Spinal cord (tissue), 10 donors: ENCODE data around the gene POMP. TPM values are rescaled to one million over a fixed set of nuclear protein-coding genes. Genes with fewer than 3 reads are reported as not detected.
A peak's percentile ranks its signal among the peaks of the same experiment; 100 is the strongest.
"Not testable (repeated sequence)": the region's sequence is repeated elsewhere in the genome, so short reads cannot be mapped to it uniquely, and the experiment has no call there.

ENCODE experiments used
- DNase-seq, 6 donors: peaks; one replicate each; pipeline versions ENCODE4 v3.0.0 to v3.0.0-alpha.2; 2013 to 2015; ENCODE audit warnings: low spot score in 6 of 6, low read depth in 4 of 6
- H3K27ac ChIP-seq: one replicate; pipeline ENCODE4 v1.5.1; 2013; ENCODE audit warnings: low read depth, low read length, control low read depth
- H3K27me3 ChIP-seq: one replicate; pipeline ENCODE4 v1.6.1; 2013; ENCODE audit warnings: low read length; ENCODE audit not compliant: control insufficient read depth, insufficient read depth
- H3K36me3 ChIP-seq: one replicate; pipeline ENCODE4 v1.6.1; 2013; ENCODE audit warnings: low read length; ENCODE audit not compliant: control insufficient read depth, insufficient read depth
- H3K4me1 ChIP-seq: one replicate; pipeline ENCODE4 v1.6.1; 2013; ENCODE audit warnings: low read length; ENCODE audit not compliant: control insufficient read depth, insufficient read depth
- H3K4me3 ChIP-seq: one replicate; pipeline ENCODE4 v1.5.1; 2013; ENCODE audit warnings: low read depth, low read length, control low read depth
- H3K9me3 ChIP-seq: one replicate; pipeline ENCODE4 v1.6.1; 2013; ENCODE audit warnings: low read length; ENCODE audit not compliant: control insufficient read depth, insufficient read depth
- WGBS: methylation state at CpG from one replicate; pipeline ENCODE4 v1.1.5; 2013; ENCODE audit warnings: missing lambda C conversion rate; ENCODE audit not compliant: insufficient coverage; 5-methylcytosine and 5-hydroxymethylcytosine counted together
- polyA plus RNA-seq, 2 donors: library from polyadenylated mRNA; unstranded; fragments of 120-200 nt; gene quantifications; one replicate each; pipeline ENCODE4 v1.2.1, GENCODE V29; 2013; ENCODE audit not compliant: insufficient read length in 2 of 2
- total RNA-seq, 2 donors: library from RNA; depleted of rRNA in 1 of 2; stranded (reverse); fragments of 120-200 nt in 1 of 2; fragments of >200 nt in 1 of 2; gene quantifications; one replicate each; pipeline versions ENCODE4 v1.2.3 to v1.2.4, GENCODE V29; 2013 to 2014
- donor health status: healthy.

POMP gene
- total and polyA plus RNA-seq, 4 donors, result 67.5 to 104 (median 84.5) TPM

DNA sequence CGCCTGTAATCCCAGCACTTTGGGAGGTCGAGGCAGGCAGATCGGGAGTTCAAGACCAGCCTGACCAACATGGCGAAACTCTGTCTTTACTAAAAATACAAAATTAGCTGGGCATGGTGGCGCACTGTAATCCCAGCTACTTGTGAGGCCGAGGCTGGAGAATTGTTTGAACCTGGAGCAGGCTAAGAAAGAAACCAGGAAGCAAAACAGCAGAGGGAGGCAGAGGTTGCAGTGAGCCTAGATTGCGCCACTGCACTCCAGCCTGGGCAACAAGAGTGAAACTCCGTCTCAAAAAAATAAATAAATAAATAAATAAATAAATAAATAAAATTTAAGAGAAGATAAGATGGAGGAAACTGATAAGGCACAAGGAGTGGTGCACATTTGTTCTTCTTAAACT is 24.2 kb downstream of the POMP start:
- not testable (repeated sequence) for H3K36me3 ChIP-seq, H3K4me3 ChIP-seq, H3K4me1 ChIP-seq, H3K27me3 ChIP-seq, H3K27ac ChIP-seq, H3K9me3 ChIP-seq, DNase-seq
- WGBS, result 97% methylated on average over 4 of the region's 8 CpGs

DNA sequence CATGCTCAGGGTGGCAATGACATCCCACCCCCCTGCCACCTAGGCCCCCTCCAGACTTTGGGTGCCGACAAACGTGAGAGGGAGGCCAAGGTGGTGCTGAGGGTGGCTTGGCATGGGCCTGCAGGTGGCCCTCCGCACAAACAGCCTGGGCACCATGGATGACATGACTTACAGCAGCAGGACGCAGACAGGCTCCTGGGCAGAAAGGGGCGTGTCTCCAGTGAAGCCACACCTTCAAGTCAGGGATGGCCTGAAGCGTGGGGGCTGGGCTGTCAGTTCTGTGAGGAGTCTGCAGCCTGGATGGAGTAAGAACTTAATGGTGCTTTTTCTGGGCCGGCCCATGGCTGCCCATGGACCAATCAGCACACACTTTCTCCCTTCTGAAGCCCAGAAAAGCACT is 25.3 kb downstream of the POMP start:
- DNase-seq, result no peak
- Histone ChIP-seq H3K36me3 (peaks cover 2% of the 10 kb centered on the region), H3K4me3 (no peak overlapping the region), H3K27me3 (no peaks in the 10 kb centered on the region), H3K9me3 (no peaks in the 10 kb centered on the region), H3K4me1 (no peaks in the 10 kb centered on the region), H3K27ac (no peak overlapping the region)
- WGBS, result 26% methylated on average over 6 of the region's 7 CpGs

DNA sequence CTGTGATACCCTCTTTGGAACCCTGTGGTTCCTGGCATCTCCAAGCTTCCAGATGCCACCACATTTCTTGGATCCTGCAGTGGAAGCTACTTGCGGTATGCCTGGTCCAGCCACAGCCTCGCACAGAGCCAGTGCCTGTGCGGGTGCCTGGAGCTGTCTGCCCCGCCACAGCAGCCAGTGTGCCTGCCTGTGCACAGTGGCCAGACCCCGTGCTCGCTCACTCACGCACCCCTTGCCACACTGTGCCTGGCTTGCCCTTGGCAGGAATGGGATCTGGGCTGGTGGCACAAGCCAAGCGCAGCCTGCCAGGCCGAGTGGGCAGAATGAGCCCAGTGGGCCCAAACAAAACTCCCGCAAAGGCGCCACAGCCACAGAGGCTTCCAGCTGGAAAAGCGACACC is 26.2 kb downstream of the POMP start:
- H3K36me3 ChIP-seq, result no peaks in the 10 kb centered on the region
- no peaks in the 10 kb centered on the region for H3K4me1 ChIP-seq
- H3K27me3 ChIP-seq, result no peaks in the 10 kb centered on the region
- DNase-seq, result no peak
- WGBS, result 84% methylated on average over 12 of the region's 12 CpGs
- no peak overlapping the region for H3K27ac ChIP-seq
- no peaks in the 10 kb centered on the region for H3K9me3 ChIP-seq
- H3K4me3 ChIP-seq, result no peak overlapping the region

DNA sequence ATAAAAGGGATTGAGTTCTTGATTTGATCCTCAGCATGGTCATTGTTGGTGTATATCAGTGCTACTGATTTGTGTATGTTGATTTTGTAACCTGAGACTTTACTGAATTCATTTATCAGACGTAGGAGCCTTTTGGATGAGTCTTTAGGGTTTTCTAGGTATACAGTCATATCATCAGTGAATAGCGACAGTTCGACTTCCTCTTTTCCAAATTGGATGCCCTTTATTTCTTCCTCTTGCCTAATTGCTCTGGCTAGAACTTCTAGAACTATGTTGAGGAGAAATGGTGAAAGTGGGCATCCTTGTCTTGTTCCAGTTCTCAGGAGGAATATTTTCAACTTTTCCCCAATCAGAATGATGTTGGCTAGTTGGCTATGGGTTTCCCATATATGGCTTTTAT is 27.0 kb downstream of the POMP start:
- WGBS, result no CpG with 5 or more reads among the region's 3 CpGs
- H3K27me3 ChIP-seq, result no peaks in the 10 kb centered on the region
- H3K27ac ChIP-seq, result no peak overlapping the region
- H3K9me3 ChIP-seq, result no peaks in the 10 kb centered on the region
- H3K36me3 ChIP-seq, result no peaks in the 10 kb centered on the region
- H3K4me3 ChIP-seq, result no peak overlapping the region
- DNase-seq, result no peak
- H3K4me1 ChIP-seq, result no peaks in the 10 kb centered on the region

DNA sequence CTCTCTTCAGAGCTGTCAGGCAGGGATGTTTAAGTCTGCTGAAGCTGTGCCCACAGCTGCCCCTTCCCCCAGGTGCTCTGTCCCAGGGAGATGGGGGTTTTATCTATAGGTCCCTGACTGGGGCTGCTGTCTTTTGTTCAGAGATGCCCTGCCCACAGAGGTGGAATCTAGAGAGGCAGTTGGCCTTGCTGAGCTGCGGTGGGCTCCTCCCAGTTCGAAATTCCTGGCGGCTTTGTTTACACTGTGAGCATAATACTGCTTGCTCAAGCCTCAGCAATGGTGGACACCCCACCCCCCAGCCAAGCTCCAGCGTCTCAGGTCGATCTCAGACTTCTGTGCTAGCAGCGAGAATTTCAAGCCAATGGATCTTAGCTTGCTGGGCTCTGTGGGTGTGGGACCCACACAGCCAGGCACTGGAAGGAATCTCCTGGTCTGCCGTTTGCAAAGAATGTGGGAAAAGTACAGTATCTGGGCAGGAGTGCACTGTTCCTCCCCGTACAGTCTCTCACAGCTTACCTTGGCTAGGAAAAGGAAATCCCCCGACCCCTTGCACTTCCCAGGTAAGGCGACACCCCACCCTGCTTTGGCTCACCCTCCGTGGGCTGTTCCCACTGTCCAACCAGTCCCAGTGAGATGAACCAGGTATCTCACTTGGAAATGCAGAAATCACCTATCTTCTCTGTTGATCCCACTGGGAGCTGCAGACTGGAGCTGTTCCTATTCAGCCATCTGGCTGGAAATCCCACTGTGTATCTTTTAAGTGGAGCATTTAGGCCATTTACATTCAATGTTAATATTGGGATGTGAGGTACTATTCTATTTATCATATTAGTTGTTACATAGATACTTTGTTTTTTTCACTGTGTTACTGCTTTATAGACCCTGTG is 34.9 kb downstream of the POMP start:
- not testable (repeated sequence) for H3K4me1 ChIP-seq, H3K27me3 ChIP-seq, H3K36me3 ChIP-seq, H3K9me3 ChIP-seq, H3K27ac ChIP-seq, H3K4me3 ChIP-seq, DNase-seq
- 75% methylated on average over 9 of the region's 11 CpGs for WGBS

DNA sequence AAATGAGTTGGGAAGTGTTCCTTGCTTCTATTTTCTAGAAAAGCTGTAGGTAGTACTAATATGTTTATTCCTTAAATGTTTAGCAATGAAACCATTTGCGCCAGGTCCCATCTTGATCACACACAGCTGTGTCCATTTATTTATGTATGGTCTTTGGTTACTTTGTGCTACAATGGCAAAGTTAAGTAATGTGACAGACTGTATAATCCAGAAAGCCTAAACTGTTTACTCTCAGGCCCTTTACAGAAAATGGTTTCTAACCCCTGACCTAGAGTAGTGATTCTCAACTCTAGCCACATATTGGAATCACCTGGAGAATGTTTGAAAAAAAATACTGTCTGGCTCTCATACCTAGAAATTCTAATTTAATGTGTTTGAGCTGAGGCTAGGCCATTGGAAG is 38.5 kb downstream of the POMP start:
- H3K36me3 ChIP-seq, result no peaks in the 10 kb centered on the region
- no peaks in the 10 kb centered on the region for H3K4me1 ChIP-seq
- no peak overlapping the region for H3K27ac ChIP-seq
- H3K4me3 ChIP-seq, result no peak overlapping the region
- no peak for DNase-seq
- WGBS, result no CpG with 5 or more reads among the region's 1 CpG
- no peaks in the 10 kb centered on the region for H3K27me3 ChIP-seq
- no peaks in the 10 kb centered on the region for H3K9me3 ChIP-seq

DNA sequence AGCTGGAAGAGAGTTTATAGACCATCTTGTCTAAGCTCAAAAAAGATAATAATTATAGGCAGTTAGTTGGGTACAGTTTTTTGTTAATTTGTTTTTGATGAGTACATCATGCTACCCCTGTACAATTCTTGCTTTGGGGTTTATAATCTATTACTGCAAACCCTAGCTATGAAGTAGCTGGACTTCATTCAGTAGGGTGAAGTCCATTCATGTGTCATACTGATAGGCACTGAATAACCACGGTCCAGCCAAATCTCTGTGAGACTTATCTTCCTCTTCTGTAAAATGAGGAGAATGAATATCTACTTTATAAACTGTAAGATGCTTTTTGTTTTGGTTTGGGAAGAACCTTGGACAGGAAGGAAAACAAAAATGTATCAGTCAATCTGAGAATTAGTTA is 40.3 kb downstream of the POMP start:
- no CpG with 5 or more reads among the region's 1 CpG for WGBS

DNA sequence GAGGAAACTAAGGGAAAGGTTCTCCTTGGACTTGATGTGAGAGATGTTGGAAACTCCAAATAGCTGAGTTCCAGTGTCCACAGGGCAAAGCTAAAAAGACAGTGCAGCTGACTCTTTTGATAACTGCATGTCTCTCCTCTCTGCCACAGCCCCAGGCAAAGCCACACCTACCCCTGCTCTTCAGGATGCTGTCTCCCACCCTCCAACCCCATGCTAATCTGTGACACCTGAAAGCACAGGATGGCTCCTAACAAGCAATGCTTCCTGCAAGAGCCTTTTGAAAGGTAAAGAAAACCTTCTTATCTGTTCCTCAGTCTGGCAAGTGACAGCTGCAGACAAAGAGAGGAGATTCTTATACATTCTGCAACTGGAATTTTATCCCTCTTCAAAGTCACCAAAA is 45.4 kb downstream of the POMP start:
- H3K4me1 ChIP-seq, result no peaks in the 10 kb centered on the region
- no peak overlapping the region for H3K4me3 ChIP-seq
- DNase-seq, result no peak
- H3K36me3 ChIP-seq, result no peaks in the 10 kb centered on the region
- H3K9me3 ChIP-seq, result no peaks in the 10 kb centered on the region
- no peak overlapping the region for H3K27ac ChIP-seq
- no peaks in the 10 kb centered on the region for H3K27me3 ChIP-seq

More for the DNA sequence above, 40.3 kb downstream of the POMP start:
- H3K27ac ChIP-seq, result no peak overlapping the region
- H3K9me3 ChIP-seq, result no peaks in the 10 kb centered on the region
- no peaks in the 10 kb centered on the region for H3K36me3 ChIP-seq
- no peaks in the 10 kb centered on the region for H3K27me3 ChIP-seq
- DNase-seq, result no peak
- no peak overlapping the region for H3K4me3 ChIP-seq
- no peaks in the 10 kb centered on the region for H3K4me1 ChIP-seq

DNA sequence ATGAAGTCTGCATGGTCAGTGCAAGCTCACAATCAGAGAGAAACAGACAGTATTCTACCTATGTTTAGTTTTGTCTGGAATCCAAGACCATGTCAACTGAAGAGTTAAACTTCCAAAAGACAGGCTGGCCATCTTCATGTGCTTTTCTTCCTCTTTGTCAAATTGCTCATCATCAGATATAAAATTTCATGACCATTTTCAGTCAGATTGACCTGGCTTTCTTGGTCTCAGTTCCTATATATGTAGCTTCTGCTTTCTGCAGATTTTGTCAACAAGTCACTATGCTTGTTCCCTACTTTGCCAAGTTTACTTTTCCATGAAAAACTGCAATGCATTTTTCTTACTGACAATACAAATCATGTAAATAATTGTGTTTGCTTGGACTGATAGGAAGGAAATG is 46.0 kb downstream of the POMP start:
- no peak overlapping the region for H3K4me3 ChIP-seq
- no peak overlapping the region for H3K27ac ChIP-seq
- H3K9me3 ChIP-seq, result no peaks in the 10 kb centered on the region
- peaks cover under 1% of the 10 kb centered on the region for H3K36me3 ChIP-seq
- no peak for DNase-seq
- no peaks in the 10 kb centered on the region for H3K27me3 ChIP-seq
- H3K4me1 ChIP-seq, result no peaks in the 10 kb centered on the region

DNA sequence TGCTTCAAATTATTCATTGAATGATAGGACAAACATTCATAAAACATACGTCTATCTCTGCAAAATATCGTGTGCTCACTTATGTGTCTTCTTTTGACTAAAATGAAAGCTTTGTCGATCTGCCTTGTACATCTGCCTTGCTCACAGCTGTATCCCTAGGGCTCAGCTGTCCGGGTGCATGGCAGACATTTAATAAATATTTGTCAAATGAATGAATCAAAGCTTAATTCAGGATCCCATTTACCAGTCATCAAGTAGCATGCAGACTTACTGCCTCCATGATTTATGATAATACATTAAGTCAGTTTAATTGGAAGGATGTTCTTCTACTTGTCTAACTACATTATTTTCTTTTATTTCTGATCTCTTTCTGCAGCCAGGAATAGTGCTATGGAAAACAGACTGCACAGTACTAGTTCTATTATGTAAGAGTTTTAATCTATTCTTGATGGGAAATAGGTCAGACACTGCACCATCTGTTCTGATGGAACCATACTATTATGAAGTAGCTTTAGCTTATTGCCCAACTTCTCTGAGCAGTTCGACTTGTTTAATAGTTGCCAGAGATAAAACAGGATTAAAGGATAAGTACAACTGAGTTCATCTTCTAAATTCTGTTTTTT is 46.6 kb downstream of the POMP start:
- DNase-seq, result peak in 1 of 6 donors; percentile 34
- no peaks in the 10 kb centered on the region for H3K27me3 ChIP-seq
- H3K4me1 ChIP-seq, result no peaks in the 10 kb centered on the region
- H3K36me3 ChIP-seq, result peaks cover 4% of the 10 kb centered on the region
- no CpG with 5 or more reads among the region's 5 CpGs for WGBS
- H3K4me3 ChIP-seq, result no peak overlapping the region
- H3K27ac ChIP-seq, result no peak overlapping the region
- H3K9me3 ChIP-seq, result no peaks in the 10 kb centered on the region
